ENCODE data around the gene SPTSSA. TPM values are rescaled to one million over a fixed set of nuclear protein-coding genes. Genes with fewer than 3 reads are reported as not detected.
"Not testable (repeated sequence)": the region's sequence is repeated elsewhere in the genome, so short reads cannot be mapped to it uniquely, and the experiment has no call there.

The SPTSSA gene
- total and polyA plus RNA-seq, 4 donors = 18.2 to 29.3 (median 21.6) TPM

- WGBS, 2 donors = 74 to 88% methylated on average over 1 of the region's 1 CpG
- Histone ChIP-seq H3K27me3 (ENCODE audit: control insufficient read depth in 1 of 2, insufficient read depth in 2 of 2, low read length in 1 of 2) (no peaks in the 10 kb centered on the region), H3K4me1 (ENCODE audit: control insufficient read depth in 1 of 2, insufficient read depth in 2 of 2, low read length in 2 of 2) (no peaks in the 10 kb centered on the region), H3K4me3 (ENCODE audit: low read length in 2 of 2) (no peak overlapping the region), H3K9me3 (ENCODE audit: control insufficient read depth, low read length) (no peaks in the 10 kb centered on the region), H3K27ac (ENCODE audit: low read depth in 1 of 2, low read length in 2 of 2) (no peak overlapping the region), H3K36me3 (ENCODE audit: control insufficient read depth in 1 of 2, insufficient read depth in 2 of 2, low read length in 1 of 2) (no peaks in the 10 kb centered on the region)
- intact Hi-C loops (cut with DNase I) = no loop called here
- no peak for ATAC-seq (ENCODE audit: low FRiP score)
- DNase-seq = no peak
These were observed 16.2 kb upstream of the SPTSSA start for GRCh38 chr14:34478261-34478660.

GRCh38 chr14:34476036-34476435 lies 14.0 kb upstream of the SPTSSA start:
- H3K4me1 ChIP-seq (ENCODE audit: control insufficient read depth in 1 of 2, insufficient read depth in 2 of 2, low read length in 2 of 2); H3K27me3 ChIP-seq (ENCODE audit: control insufficient read depth in 1 of 2, insufficient read depth in 2 of 2, low read length in 1 of 2); ATAC-seq (ENCODE audit: low FRiP score); H3K4me3 ChIP-seq (ENCODE audit: low read length in 2 of 2); H3K27ac ChIP-seq (ENCODE audit: low read depth in 1 of 2, low read length in 2 of 2); H3K36me3 ChIP-seq (ENCODE audit: control insufficient read depth in 1 of 2, insufficient read depth in 2 of 2, low read length in 1 of 2); H3K9me3 ChIP-seq (ENCODE audit: control insufficient read depth, low read length); intact Hi-C loops (cut with DNase I): not testable (repeated sequence)
- peak in 1 of 2 donors; percentile 68 for DNase-seq
- WGBS, 2 donors = 92 to 94% methylated on average over 30 to 31 of the region's 31 CpGs

DNA sequence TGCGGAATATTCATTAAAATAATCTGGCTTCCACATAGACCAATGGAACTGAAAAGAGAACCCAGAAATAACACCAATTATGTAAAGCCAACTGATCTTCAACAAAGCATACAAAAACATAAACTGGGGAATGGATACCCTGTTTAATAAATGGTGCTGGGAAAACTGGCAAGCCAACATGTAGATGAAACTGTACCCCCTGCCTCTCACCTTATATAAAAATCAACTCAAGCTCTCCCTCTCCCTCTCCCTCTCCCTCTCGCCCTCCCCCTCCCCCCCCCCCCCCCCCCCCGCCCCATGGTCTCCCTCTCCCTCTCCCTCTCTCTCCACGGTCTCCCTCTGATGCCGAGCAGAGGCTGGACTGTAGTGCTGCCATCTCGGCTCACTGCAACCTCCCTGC lies 13.1 kb upstream of the SPTSSA start:
- WGBS, 2 donors = 83 to 90% methylated on average over 2 to 6 of the region's 6 CpGs
- H3K36me3 ChIP-seq (ENCODE audit: control insufficient read depth in 1 of 2, insufficient read depth in 2 of 2, low read length in 1 of 2) = no peaks in the 10 kb centered on the region
- DNase-seq (no peak), ATAC-seq (ENCODE audit: low FRiP score) (no peak)
- H3K4me3 ChIP-seq (ENCODE audit: low read length in 2 of 2) = no peak overlapping the region
- no peak overlapping the region for H3K27ac ChIP-seq (ENCODE audit: low read depth in 1 of 2, low read length in 2 of 2)
- no peaks in the 10 kb centered on the region for H3K27me3 ChIP-seq (ENCODE audit: control insufficient read depth in 1 of 2, insufficient read depth in 2 of 2, low read length in 1 of 2)
- intact Hi-C loops (cut with DNase I) = no loop called here
- no peaks in the 10 kb centered on the region for H3K9me3 ChIP-seq (ENCODE audit: control insufficient read depth, low read length)
- H3K4me1 ChIP-seq (ENCODE audit: control insufficient read depth in 1 of 2, insufficient read depth in 2 of 2, low read length in 2 of 2) = no peaks in the 10 kb centered on the region

- no peaks in the 10 kb centered on the region for H3K27me3 ChIP-seq (ENCODE audit: control insufficient read depth in 1 of 2, insufficient read depth in 2 of 2, low read length in 1 of 2)
- intact Hi-C loops (cut with DNase I) = no loop called here
- H3K4me1 ChIP-seq (ENCODE audit: control insufficient read depth in 1 of 2, insufficient read depth in 2 of 2, low read length in 2 of 2) = no peaks in the 10 kb centered on the region
- ATAC-seq (ENCODE audit: low FRiP score) = no peak
- H3K9me3 ChIP-seq (ENCODE audit: control insufficient read depth, low read length) = no peaks in the 10 kb centered on the region
- no peak for DNase-seq
- H3K4me3 ChIP-seq (ENCODE audit: low read length in 2 of 2) = no peak overlapping the region
- 80 to 87% methylated on average over 2 of the region's 2 CpGs for WGBS, 2 donors
- no peak overlapping the region for H3K27ac ChIP-seq (ENCODE audit: low read depth in 1 of 2, low read length in 2 of 2)
- no peaks in the 10 kb centered on the region for H3K36me3 ChIP-seq (ENCODE audit: control insufficient read depth in 1 of 2, insufficient read depth in 2 of 2, low read length in 1 of 2)
These were observed 12.2 kb upstream of the SPTSSA start for GRCh38 chr14:34474187-34474679.

GRCh38 chr14:34472706-34473279 lies 10.8 kb upstream of the SPTSSA start:
- intact Hi-C loops (cut with DNase I) = no loop called here
- ATAC-seq (ENCODE audit: low FRiP score) (no peak), DNase-seq (no peak)
- Histone ChIP-seq H3K27me3 (ENCODE audit: control insufficient read depth in 1 of 2, insufficient read depth in 2 of 2, low read length in 1 of 2) (no peaks in the 10 kb centered on the region), H3K4me3 (ENCODE audit: low read length in 2 of 2) (no peak overlapping the region), H3K36me3 (ENCODE audit: control insufficient read depth in 1 of 2, insufficient read depth in 2 of 2, low read length in 1 of 2) (no peaks in the 10 kb centered on the region), H3K4me1 (ENCODE audit: control insufficient read depth in 1 of 2, insufficient read depth in 2 of 2, low read length in 2 of 2) (no peaks in the 10 kb centered on the region), H3K9me3 (ENCODE audit: control insufficient read depth, low read length) (no peaks in the 10 kb centered on the region), H3K27ac (ENCODE audit: low read depth in 1 of 2, low read length in 2 of 2) (no peak overlapping the region)
- WGBS, 2 donors = 71 to 87% methylated on average over 6 of the region's 6 CpGs

- Histone ChIP-seq H3K4me1 (ENCODE audit: control insufficient read depth in 1 of 2, insufficient read depth in 2 of 2, low read length in 2 of 2) (no peaks in the 10 kb centered on the region), H3K4me3 (ENCODE audit: low read length in 2 of 2) (no peak overlapping the region), H3K36me3 (ENCODE audit: control insufficient read depth in 1 of 2, insufficient read depth in 2 of 2, low read length in 1 of 2) (no peaks in the 10 kb centered on the region), H3K27me3 (ENCODE audit: control insufficient read depth in 1 of 2, insufficient read depth in 2 of 2, low read length in 1 of 2) (no peaks in the 10 kb centered on the region), H3K9me3 (ENCODE audit: control insufficient read depth, low read length) (no peaks in the 10 kb centered on the region), H3K27ac (ENCODE audit: low read depth in 1 of 2, low read length in 2 of 2) (no peak overlapping the region)
- no peak for DNase-seq
- no peak for ATAC-seq (ENCODE audit: low FRiP score)
- intact Hi-C loops (cut with DNase I) = no loop called here
These were observed 8.3 kb upstream of the SPTSSA start for GRCh38 chr14:34470319-34470718.

GRCh38 chr14:34466691-34467090 lies 4.7 kb upstream of the SPTSSA start:
- intact Hi-C loops (cut with DNase I) = loop anchor here in 1 of 2 donors (10.0 kb wide), 1 partner anchor 68 kb away; the partner anchor contains the start of gene EAPP
- H3K27ac ChIP-seq (ENCODE audit: low read depth in 1 of 2, low read length in 2 of 2) = no peak overlapping the region
- no peaks in the 10 kb centered on the region for H3K27me3 ChIP-seq (ENCODE audit: control insufficient read depth in 1 of 2, insufficient read depth in 2 of 2, low read length in 1 of 2)
- no peak for ATAC-seq (ENCODE audit: low FRiP score)
- no peaks in the 10 kb centered on the region for H3K36me3 ChIP-seq (ENCODE audit: control insufficient read depth in 1 of 2, insufficient read depth in 2 of 2, low read length in 1 of 2)
- H3K4me1 ChIP-seq (ENCODE audit: control insufficient read depth in 1 of 2, insufficient read depth in 2 of 2, low read length in 2 of 2) = no peaks in the 10 kb centered on the region
- H3K4me3 ChIP-seq (ENCODE audit: low read length in 2 of 2) = no peak overlapping the region
- no peaks in the 10 kb centered on the region for H3K9me3 ChIP-seq (ENCODE audit: control insufficient read depth, low read length)
- DNase-seq = no peak
- WGBS, 2 donors = 98 to 99% methylated on average over 2 of the region's 2 CpGs

GRCh38 chr14:34465069-34465859 lies 3.2 kb upstream of the SPTSSA start:
- H3K4me3 ChIP-seq (ENCODE audit: low read length in 2 of 2) = no peak overlapping the region

DNA sequence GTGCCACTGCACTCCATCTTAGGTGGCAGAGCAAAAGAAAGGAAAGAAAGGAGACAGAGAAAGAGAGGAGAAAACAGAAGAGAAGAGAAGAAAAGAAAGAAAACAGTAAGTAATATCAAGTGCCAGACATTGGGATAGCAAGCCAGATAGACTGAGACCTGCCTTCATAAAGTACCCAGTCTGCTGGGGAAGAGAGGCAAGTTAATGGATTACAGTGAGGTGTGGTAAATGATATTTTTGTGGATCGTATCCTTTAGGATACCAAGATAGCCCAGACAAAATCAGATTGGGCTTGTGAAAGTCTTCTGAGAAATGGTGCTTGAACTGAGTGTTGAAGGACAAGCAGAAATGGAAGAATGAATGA lies 1.5 kb upstream of the SPTSSA start:
- no peaks in the 10 kb centered on the region for H3K36me3 ChIP-seq (ENCODE audit: control insufficient read depth in 1 of 2, insufficient read depth in 2 of 2, low read length in 1 of 2)
- DNase-seq = no peak
- no peaks in the 10 kb centered on the region for H3K4me1 ChIP-seq (ENCODE audit: control insufficient read depth in 1 of 2, insufficient read depth in 2 of 2, low read length in 2 of 2)
- no peaks in the 10 kb centered on the region for H3K9me3 ChIP-seq (ENCODE audit: control insufficient read depth, low read length)
- 84 to 85% methylated on average over 1 of the region's 1 CpG for WGBS, 2 donors
- no peak overlapping the region for H3K4me3 ChIP-seq (ENCODE audit: low read length in 2 of 2)
- ATAC-seq (ENCODE audit: low FRiP score) = no peak
- no peak overlapping the region for H3K27ac ChIP-seq (ENCODE audit: low read depth in 1 of 2, low read length in 2 of 2)
- no peaks in the 10 kb centered on the region for H3K27me3 ChIP-seq (ENCODE audit: control insufficient read depth in 1 of 2, insufficient read depth in 2 of 2, low read length in 1 of 2)
- intact Hi-C loops (cut with DNase I) = loop anchor here (5.0 to 10.0 kb wide), 2 partner anchors 71 to 74 kb away; partner anchors contain the start of gene EAPP (in 2 of the 2)

More at GRCh38 chr14:34465069-34465859, 3.2 kb upstream of the SPTSSA start:
- Histone ChIP-seq H3K4me1 (ENCODE audit: control insufficient read depth in 1 of 2, insufficient read depth in 2 of 2, low read length in 2 of 2) (no peaks in the 10 kb centered on the region), H3K27ac (ENCODE audit: low read depth in 1 of 2, low read length in 2 of 2) (no peak overlapping the region), H3K9me3 (ENCODE audit: control insufficient read depth, low read length) (no peaks in the 10 kb centered on the region), H3K36me3 (ENCODE audit: control insufficient read depth in 1 of 2, insufficient read depth in 2 of 2, low read length in 1 of 2) (no peaks in the 10 kb centered on the region), H3K27me3 (ENCODE audit: control insufficient read depth in 1 of 2, insufficient read depth in 2 of 2, low read length in 1 of 2) (no peaks in the 10 kb centered on the region)
- intact Hi-C loops (cut with DNase I) = loop anchor here in 1 of 2 donors (10.0 kb wide), 1 partner anchor 70 kb away; the partner anchor contains the start of gene EAPP
- no peak for ATAC-seq (ENCODE audit: low FRiP score)
- WGBS, 2 donors = 72 to 74% methylated on average over 2 of the region's 2 CpGs
- DNase-seq = no peak

Measured in aorta (tissue), 5 donors.